Measurements from ENCODE around the gene PRELID1. TPM values are rescaled to one million over a fixed set of nuclear protein-coding genes. Genes with fewer than 3 reads are reported as not detected.

PRELID1 gene
- total RNA-seq, 1 donor from 2014 or later = 87.0 TPM

DNA sequence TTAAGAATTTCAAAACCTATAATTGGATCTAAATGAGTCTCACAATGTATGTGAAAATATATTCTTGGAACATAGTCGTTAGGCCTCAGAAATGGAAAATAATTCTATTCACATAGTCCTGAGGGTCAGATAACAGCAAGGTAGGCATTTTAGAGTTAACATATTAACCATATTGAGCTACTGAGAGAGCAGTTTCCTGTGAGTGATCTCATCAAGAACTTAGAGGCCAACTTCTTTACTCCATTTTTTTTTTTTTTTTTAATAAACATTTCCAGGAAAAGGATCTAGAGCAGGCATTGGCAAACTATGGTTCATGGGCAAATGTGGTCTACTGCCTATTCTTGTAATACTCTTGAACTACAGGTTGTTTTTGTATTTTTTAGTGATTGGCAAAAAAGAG, 26.7 kb upstream of the PRELID1 start:
- Histone ChIP-seq H3K36me3 (peaks cover 92% of the 10 kb centered on the region), H3K4me1 (no peaks in the 10 kb centered on the region), H3K27ac (no peak overlapping the region), H3K9me3 (no peaks in the 10 kb centered on the region), H3K27me3 (no peaks in the 10 kb centered on the region), H3K4me3 (no peak overlapping the region)
- ATAC-seq (no peak), DNase-seq (no peak)
- no peak for TF ChIP-seq CTCF (IDR thresholded peaks at IDR 0.05)
- intact Hi-C loops (cut with DNase I) = no loop called here

DNA sequence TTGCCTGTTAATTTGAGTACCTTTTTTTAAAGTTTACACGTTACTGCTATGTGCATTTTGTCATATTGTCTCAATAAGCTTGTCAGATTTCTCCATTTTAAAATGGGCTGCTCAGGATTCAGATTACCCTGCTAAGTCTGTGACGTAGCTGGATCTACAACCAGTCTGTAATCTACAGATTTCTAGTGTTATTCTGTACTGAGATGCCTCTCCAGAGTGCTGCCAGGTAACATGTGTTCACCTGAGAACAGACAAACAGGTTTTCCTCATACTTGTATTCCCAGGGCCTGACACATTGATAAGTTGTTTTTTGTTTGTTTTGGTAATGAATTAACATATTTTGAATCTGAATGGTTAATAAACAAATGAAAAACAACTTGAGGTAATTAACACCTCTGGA, 15.4 kb upstream of the PRELID1 start:
- Histone ChIP-seq H3K9me3 (no peaks in the 10 kb centered on the region), H3K4me3 (no peak overlapping the region), H3K4me1 (no peaks in the 10 kb centered on the region), H3K27me3 (no peaks in the 10 kb centered on the region), H3K27ac (no peak overlapping the region), H3K36me3 (peaks cover 98% of the 10 kb centered on the region)
- DNase-seq = no peak
- no peak for ATAC-seq
- intact Hi-C loops (cut with DNase I) = no loop called here
- TF ChIP-seq CTCF (IDR thresholded peaks at IDR 0.05) = no peak

DNA sequence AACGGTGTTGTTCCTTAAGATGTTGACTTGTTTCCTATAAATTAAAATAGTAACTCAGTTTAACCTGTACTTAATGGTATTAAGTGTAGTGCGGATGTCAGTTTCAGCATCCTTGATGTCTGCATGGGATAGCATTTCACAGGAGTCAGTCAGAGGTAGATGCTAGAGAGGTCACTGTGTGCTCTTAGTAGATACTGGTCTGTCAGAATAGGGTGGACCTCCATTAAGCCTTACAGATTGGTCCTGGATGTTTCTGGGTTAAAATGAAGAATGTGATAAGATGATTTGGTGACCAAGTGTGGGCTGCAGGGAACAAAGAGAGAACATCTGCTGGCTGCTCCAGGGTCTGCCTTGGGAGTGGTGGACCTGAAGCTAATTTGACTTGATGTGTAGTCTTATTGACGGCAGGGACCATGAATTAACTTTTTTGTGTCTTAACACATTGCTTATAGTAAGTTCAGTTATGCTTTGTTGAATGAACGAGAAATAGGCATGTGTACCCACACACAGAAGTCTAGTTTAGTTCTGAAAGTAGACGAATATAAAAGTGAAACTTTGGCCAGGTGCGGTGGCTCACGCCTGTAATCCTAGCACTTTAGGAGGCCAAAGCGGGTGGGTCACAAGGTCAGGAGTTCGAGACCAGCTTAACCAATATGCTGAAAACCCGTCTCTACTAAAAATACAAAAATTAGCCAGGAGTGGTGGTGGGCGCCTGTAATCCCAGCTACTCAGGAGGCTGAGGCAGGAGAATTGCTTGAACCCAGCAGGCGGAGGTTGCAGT, 12.6 kb upstream of the PRELID1 start:
- intact Hi-C loops (cut with DNase I) = no loop called here
- Histone ChIP-seq H3K4me1 (peaks cover under 1% of the 10 kb centered on the region), H3K27me3 (no peaks in the 10 kb centered on the region), H3K9me3 (no peaks in the 10 kb centered on the region), H3K36me3 (peaks cover 98% of the 10 kb centered on the region), H3K27ac (no peak overlapping the region), H3K4me3 (no peak overlapping the region)
- ATAC-seq = no peak
- no peak for TF ChIP-seq CTCF (IDR thresholded peaks at IDR 0.05)
- no peak for DNase-seq

GRCh38 chr5:177291735-177292134, 11.9 kb upstream of the PRELID1 start:
- Histone ChIP-seq H3K27ac (no peak overlapping the region), H3K36me3 (peaks cover 92% of the 10 kb centered on the region), H3K4me3 (no peak overlapping the region), H3K9me3 (no peaks in the 10 kb centered on the region), H3K4me1 (peaks cover 8% of the 10 kb centered on the region), H3K27me3 (no peaks in the 10 kb centered on the region)
- intact Hi-C loops (cut with DNase I) = no loop called here
- DNase-seq (no peak), ATAC-seq (no peak)
- TF ChIP-seq CTCF (IDR thresholded peaks at IDR 0.05) = no peak

DNA sequence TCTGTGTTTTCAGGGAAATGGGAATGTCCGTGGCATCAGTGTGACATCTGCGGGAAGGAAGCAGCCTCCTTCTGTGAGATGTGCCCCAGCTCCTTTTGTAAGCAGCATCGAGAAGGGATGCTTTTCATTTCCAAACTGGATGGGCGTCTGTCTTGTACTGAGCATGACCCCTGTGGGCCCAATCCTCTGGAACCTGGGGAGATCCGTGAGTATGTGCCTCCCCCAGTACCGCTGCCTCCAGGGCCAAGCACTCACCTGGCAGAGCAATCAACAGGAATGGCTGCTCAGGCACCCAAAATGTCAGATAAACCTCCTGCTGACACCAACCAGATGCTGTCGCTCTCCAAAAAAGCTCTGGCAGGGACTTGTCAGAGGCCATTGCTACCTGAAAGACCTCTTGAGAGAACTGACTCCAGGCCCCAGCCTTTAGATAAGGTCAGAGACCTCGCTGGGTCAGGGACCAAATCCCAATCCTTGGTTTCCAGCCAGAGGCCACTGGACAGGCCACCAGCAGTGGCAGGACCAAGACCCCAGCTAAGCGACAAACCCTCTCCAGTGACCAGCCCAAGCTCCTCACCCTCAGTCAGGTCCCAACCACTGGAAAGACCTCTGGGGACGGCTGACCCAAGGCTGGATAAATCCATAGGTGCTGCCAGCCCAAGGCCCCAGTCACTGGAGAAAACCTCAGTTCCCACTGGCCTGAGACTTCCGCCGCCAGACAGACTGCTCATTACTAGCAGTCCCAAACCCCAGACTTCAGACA, 9.6 kb upstream of the PRELID1 start:
- H3K27ac ChIP-seq = no peak overlapping the region
- DNase-seq (no peak), ATAC-seq (no peak)
- no peaks in the 10 kb centered on the region for H3K27me3 ChIP-seq
- peaks cover 69% of the 10 kb centered on the region for H3K36me3 ChIP-seq
- intact Hi-C loops (cut with DNase I) = no loop called here
- H3K4me3 ChIP-seq = no peak overlapping the region
- H3K9me3 ChIP-seq = no peaks in the 10 kb centered on the region
- TF ChIP-seq CTCF (IDR thresholded peaks at IDR 0.05) = no peak
- peaks cover 12% of the 10 kb centered on the region for H3K4me1 ChIP-seq

All from upper lobe of right lung (tissue), 1 donor.